ENCODE results near the gene LARP1.
"Not testable (repeated sequence)": the region's sequence is repeated elsewhere in the genome, so short reads cannot be mapped to it uniquely, and the experiment has no call there.

Gene LARP1

GRCh38 chr5:154737667-154738320 is 17.4 kb upstream of the LARP1 start:
- no peak overlapping the region for H3K27ac ChIP-seq
- TF ChIP-seq CTCF (conservative IDR thresholded peaks at IDR 0.05) (no peak), ZFX (IDR thresholded peaks at IDR 0.05) (no peak)

GRCh38 chr5:154740483-154740882 is 14.7 kb upstream of the LARP1 start:
- no peak overlapping the region for H3K27ac ChIP-seq
- no peak for TF ChIP-seq CTCF (conservative IDR thresholded peaks at IDR 0.05)
- no peak for TF ChIP-seq ZFX (IDR thresholded peaks at IDR 0.05)

GRCh38 chr5:154740957-154741356 is 14.2 kb upstream of the LARP1 start:
- no peak for TF ChIP-seq CTCF (conservative IDR thresholded peaks at IDR 0.05)
- no peak for TF ChIP-seq ZFX (IDR thresholded peaks at IDR 0.05)
- no peak overlapping the region for H3K27ac ChIP-seq

GRCh38 chr5:154741415-154741814 is 13.8 kb upstream of the LARP1 start:
- no peak overlapping the region for H3K27ac ChIP-seq
- no peak for TF ChIP-seq ZFX (IDR thresholded peaks at IDR 0.05)
- TF ChIP-seq CTCF (conservative IDR thresholded peaks at IDR 0.05), result no peak

GRCh38 chr5:154743812-154744211 is 11.4 kb upstream of the LARP1 start:
- TF ChIP-seq CTCF (conservative IDR thresholded peaks at IDR 0.05), result no peak
- H3K27ac ChIP-seq, result no peak overlapping the region

GRCh38 chr5:154745349-154745748 is 9.8 kb upstream of the LARP1 start:
- no peak for TF ChIP-seq ZFX (IDR thresholded peaks at IDR 0.05)
- no peak overlapping the region for H3K27ac ChIP-seq

GRCh38 chr5:154749491-154749890 is 5.7 kb upstream of the LARP1 start:
- no peak overlapping the region for H3K27ac ChIP-seq
- TF ChIP-seq ZFX (IDR thresholded peaks at IDR 0.05), result no peak

- not testable (repeated sequence) for H3K27ac ChIP-seq
These were observed 4.5 kb upstream of the LARP1 start for GRCh38 chr5:154750641-154751040.

- TF ChIP-seq CTCF (conservative IDR thresholded peaks at IDR 0.05) (no peak), ZFX (IDR thresholded peaks at IDR 0.05) (no peak)
- H3K27ac ChIP-seq, result no peak overlapping the region
These were observed 3.3 kb upstream of the LARP1 start for GRCh38 chr5:154751854-154752253.
